KMS-11 (cell line): ENCODE data around the gene MYH9.
A peak's percentile ranks its signal among the peaks of the same experiment; 100 is the strongest.

ENCODE experiments used
- H2AFZ ChIP-seq: fragments of 200-600 bp; sonication (generic); 2 replicates; pipeline ENCODE4 v1.6.1; 2016; ENCODE audit warnings: antibody characterized with exemption, mixed run types, low read depth
- H3K27ac ChIP-seq: fragments of 200-600 bp; sonication (generic); 2 replicates; pipeline ENCODE4 v1.6.1; 2016; ENCODE audit warnings: mild to moderate bottlenecking, mixed run types
- H3K27me3 ChIP-seq: fragments of 200-600 bp; sonication (generic); 2 replicates; pipeline ENCODE4 v1.6.1; 2017; ENCODE audit warnings: mild to moderate bottlenecking, low read depth, mixed run types, moderate library complexity; ENCODE audit not compliant: insufficient read depth
- H3K36me3 ChIP-seq: fragments of 200-600 bp; sonication (generic); 2 replicates; pipeline ENCODE4 v1.6.1; 2017; ENCODE audit warnings: mild to moderate bottlenecking, mixed run types; ENCODE audit not compliant: insufficient read depth
- H3K4me1 ChIP-seq: fragments of 200-600 bp; sonication (generic); 2 replicates; pipeline ENCODE4 v1.6.1; 2016; ENCODE audit warnings: mild to moderate bottlenecking, low read depth, mixed run types; ENCODE audit not compliant: poor library complexity, severe bottlenecking
- H3K4me2 ChIP-seq: fragments of 200-600 bp; sonication (generic); 2 replicates; pipeline ENCODE4 v1.7.0; 2016; ENCODE audit warnings: mild to moderate bottlenecking, mixed run types
- H3K4me3 ChIP-seq: fragments of 200-600 bp; sonication (generic); IDR thresholded peaks from 2 replicates; pipeline ENCODE4 v1.6.1; 2017; ENCODE audit warnings: low read depth, low read length, mixed read lengths; ENCODE audit not compliant: insufficient read depth
- H3K79me2 ChIP-seq: fragments of 200-600 bp; sonication (generic); 2 replicates; pipeline ENCODE4 v1.6.1; 2016; ENCODE audit warnings: low read depth, mixed run types; ENCODE audit not compliant: insufficient read depth
- H3K9ac ChIP-seq: fragments of 200-600 bp; sonication (generic); 2 replicates; pipeline ENCODE4 v1.6.1; 2016; ENCODE audit warnings: mild to moderate bottlenecking, mixed run types
- H4K20me1 ChIP-seq: fragments of 200-600 bp; sonication (generic); 2 replicates; pipeline ENCODE4 v1.6.1; 2016; ENCODE audit warnings: mild to moderate bottlenecking, mixed run types; ENCODE audit not compliant: insufficient read depth
- TF ChIP-seq, protein P1 (sequence below): fragments of 200-600 bp; sonication (generic); conservative IDR thresholded peaks from 2 replicates; pipeline ENCODE4 v1.6.1; 2017; ENCODE audit warnings: low read depth, mild to moderate bottlenecking, antibody characterized with exemption, low read length, moderate library complexity, mixed read lengths

Gene MYH9

DNA sequence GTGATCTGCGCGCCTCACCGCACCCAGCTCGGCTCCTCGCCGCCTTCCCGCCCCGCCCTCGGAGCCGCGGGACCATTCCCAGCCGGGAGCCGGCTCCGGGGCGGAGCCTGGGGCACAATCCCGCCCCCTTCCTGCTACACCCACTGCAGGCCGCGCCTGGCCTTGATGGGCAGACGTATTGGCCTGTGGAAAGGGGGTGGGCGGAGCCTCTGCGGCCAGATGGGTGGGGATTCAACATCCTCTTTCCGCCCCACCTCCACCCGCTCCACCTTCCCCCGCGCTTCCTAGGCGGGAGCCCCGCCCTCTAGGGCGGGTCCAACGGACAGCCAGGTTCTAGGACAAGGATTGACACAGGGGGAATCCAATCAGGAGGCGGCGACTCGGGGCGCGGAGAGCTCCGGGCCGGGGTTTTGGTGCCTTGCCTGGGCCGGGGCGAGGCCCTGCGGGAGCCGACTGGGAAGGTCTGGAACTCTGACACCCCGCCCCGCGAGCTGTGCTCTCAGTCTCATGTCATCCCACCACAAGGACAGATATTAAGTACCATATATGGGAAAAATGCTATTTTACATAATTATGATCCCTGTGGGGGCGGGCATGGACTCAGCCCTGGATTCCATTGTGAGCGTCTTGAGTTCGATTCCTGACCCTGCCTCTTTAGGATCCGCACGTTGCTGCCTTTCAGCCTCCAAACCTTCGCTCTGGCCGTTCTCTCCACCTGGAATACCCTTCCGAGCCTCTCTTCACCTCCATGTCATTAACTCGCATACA, at the start of gene MYH9:
Gene MYH9, minus strand, starts transcription at position 9 of the 768 bp plus-strand sequence. CDS start 38,731 bp downstream, outside the sequence.
- peak within 1 kb of the TSS; percentile 70 for H3K27ac ChIP-seq
- no peaks in the 10 kb centered on the region for H3K36me3 ChIP-seq
- TF ChIP-seq, protein P1, sequence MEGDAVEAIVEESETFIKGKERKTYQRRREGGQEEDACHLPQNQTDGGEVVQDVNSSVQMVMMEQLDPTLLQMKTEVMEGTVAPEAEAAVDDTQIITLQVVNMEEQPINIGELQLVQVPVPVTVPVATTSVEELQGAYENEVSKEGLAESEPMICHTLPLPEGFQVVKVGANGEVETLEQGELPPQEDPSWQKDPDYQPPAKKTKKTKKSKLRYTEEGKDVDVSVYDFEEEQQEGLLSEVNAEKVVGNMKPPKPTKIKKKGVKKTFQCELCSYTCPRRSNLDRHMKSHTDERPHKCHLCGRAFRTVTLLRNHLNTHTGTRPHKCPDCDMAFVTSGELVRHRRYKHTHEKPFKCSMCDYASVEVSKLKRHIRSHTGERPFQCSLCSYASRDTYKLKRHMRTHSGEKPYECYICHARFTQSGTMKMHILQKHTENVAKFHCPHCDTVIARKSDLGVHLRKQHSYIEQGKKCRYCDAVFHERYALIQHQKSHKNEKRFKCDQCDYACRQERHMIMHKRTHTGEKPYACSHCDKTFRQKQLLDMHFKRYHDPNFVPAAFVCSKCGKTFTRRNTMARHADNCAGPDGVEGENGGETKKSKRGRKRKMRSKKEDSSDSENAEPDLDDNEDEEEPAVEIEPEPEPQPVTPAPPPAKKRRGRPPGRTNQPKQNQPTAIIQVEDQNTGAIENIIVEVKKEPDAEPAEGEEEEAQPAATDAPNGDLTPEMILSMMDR = no peak
- H3K79me2 ChIP-seq = peaks cover 37% of the 10 kb centered on the region
- peak within 1 kb of the TSS; percentile 98 for H3K4me2 ChIP-seq
- H3K27me3 ChIP-seq = no peaks in the 10 kb centered on the region
- no peak within 1 kb of the TSS for H3K4me3 ChIP-seq
- H3K9ac ChIP-seq = peak within 1 kb of the TSS; percentile 77
- H4K20me1 ChIP-seq = no peaks in the 10 kb centered on the region
- H2AFZ ChIP-seq = peak within 1 kb of the TSS; percentile 72
- H3K4me1 ChIP-seq = peaks cover 30% of the 10 kb centered on the region

DNA sequence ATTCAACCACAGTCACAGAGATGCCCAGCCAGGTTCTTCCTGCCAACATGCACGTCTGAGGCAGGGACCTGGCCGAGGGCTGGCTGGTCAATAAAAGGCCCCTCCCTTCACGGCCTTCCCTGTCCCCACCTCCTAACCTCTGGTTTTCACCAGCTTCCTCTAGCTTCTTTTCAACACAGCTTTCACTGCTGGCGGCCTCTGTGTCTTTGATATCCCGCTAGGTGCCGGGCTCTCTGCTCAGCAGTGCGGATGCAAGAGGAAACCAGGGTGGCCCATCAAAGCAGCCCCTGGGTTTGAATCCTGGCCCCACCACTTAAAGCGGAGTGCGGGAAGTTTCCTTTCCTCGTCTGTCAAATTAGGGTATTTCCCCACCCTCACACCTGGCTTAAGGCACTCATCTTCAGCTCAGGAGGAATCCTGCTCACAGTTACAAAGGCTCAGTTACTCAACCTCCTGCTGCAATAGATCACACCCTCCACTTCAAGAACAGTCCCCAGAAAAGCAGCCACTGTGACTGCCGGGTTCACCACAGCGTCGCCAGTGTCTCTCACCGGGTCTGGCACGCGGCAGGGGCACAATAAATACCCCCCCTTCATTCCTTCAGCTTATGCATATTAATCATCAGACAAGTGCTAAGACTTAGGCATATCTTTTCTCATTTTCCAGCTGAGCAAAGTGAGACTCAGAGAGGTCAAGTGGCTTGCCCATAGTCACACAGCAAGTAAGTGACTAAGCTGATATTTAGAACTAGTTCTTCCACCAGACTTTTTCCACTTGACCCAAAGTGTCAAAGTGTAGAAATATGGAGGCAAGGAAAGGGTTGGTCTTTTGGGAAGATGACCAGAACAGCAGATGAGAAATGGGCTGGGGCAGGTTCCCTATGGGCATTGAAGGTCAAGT, 48.0 kb upstream of the MYH9 start:
- Histone ChIP-seq H3K4me3 (no peak overlapping the region), H4K20me1 (no peaks in the 10 kb centered on the region), H3K4me2 (peak overlapping the region; percentile 85), H3K79me2 (no peaks in the 10 kb centered on the region), H3K27ac (peak overlapping the region; percentile 45), H2AFZ (peak overlapping the region; percentile 45), H3K36me3 (no peaks in the 10 kb centered on the region), H3K4me1 (peaks cover 32% of the 10 kb centered on the region), H3K9ac (no peak overlapping the region; the same call in 1 of the 2 replicates), H3K27me3 (no peaks in the 10 kb centered on the region)
- TF ChIP-seq, protein P1 = no peak

DNA sequence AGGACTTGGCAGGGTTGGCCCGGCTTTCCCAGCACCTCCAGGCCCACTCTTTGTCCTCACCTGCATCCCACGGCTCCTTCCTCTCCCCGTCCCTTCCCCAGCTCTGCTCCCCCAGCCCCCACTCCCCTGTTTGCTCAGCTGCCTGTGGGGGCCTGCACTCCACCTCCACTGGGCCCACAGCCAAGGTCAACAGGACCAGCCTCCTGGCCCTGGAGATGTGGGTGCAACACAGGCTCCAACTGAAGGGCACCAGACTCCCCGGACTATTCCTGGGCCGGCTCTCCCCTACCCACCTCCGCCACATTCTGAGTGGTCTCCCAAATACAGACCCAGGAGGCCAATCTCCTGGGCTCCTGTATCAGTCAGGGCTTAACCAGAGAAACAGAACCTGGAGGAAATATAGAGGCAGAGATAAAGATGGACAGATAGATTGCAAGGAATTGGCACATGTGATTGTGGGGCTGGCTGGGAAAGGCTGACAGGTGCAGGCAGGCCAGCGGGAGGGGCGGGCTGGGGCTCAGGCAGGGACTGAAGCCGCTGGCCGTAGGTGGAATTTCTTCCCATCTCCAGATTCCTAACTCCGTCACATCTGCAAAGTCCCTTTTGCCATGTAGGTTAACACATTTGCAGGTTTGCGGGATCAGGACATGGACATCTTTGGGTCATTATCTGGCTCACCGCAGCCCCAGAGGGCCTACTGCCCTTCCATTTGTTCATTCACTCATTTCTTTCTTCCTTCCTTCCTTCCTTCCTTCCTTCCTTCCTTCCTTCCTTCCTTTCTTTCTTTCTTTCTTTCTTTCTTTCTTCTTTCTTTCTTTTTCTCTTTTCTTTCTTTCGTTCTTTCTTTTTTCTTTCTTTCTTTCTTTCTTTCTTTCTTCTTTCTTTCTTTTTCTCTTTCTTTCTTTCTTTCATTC, 45.8 kb upstream of the MYH9 start:
- Histone ChIP-seq H2AFZ (no peak overlapping the region), H3K79me2 (no peaks in the 10 kb centered on the region), H3K27me3 (no peaks in the 10 kb centered on the region), H4K20me1 (no peaks in the 10 kb centered on the region), H3K36me3 (no peaks in the 10 kb centered on the region), H3K27ac (no peak overlapping the region), H3K4me3 (no peak overlapping the region), H3K9ac (no peak overlapping the region), H3K4me2 (no peak overlapping the region), H3K4me1 (peaks cover 25% of the 10 kb centered on the region)
- TF ChIP-seq, protein P1 = no peak
